Keratinocyte (primary cell): ENCODE data around the gene EEIG2. TPM values are rescaled to one million over a fixed set of nuclear protein-coding genes. Genes with fewer than 3 reads are reported as not detected.

ENCODE experiments used
- DNase-seq: peaks from one replicate; pipeline ENCODE4 v3.0.0-alpha.2; 2011; ENCODE audit warnings: low read depth, missing footprints, low spot score
- FAIRE-seq: peaks from 2 replicates; lab custom pipeline; 2011; peaks lifted over from hg19 to GRCh38; lab: Jason Lieb, UNC
- H2AFZ ChIP-seq: 2 replicates; pipeline ENCODE4 v1.6.0; 2012; ENCODE audit warnings: low read length, control low read depth, inconsistent platforms; ENCODE audit not compliant: control insufficient read depth
- H3K27ac ChIP-seq: 2 replicates; pipeline ENCODE4 v1.5.1; 2011; ENCODE audit warnings: low read length; ENCODE audit not compliant: control insufficient read depth, insufficient read depth
- H3K27me3 ChIP-seq: 3 replicates; pipeline ENCODE4 v1.6.0; 2011; ENCODE audit warnings: low read length; ENCODE audit not compliant: control insufficient read depth, insufficient read depth; ENCODE audit errors: extremely low read depth
- H3K36me3 ChIP-seq, 2 experiments: 2 replicates in 1 of 2; 3 replicates in 1 of 2; pipeline ENCODE4 v1.5.1; 2011; ENCODE audit warnings: low read length in 2 of 2, mild to moderate bottlenecking in 1 of 2; ENCODE audit not compliant: control insufficient read depth in 2 of 2, insufficient read depth in 2 of 2; ENCODE audit errors: extremely low read depth in 1 of 2
- H3K4me1 ChIP-seq: 3 replicates; pipeline ENCODE4 v1.5.1; 2011; ENCODE audit warnings: low read length; ENCODE audit not compliant: control insufficient read depth, insufficient read depth; ENCODE audit errors: extremely low read depth
- H3K4me2 ChIP-seq: 3 replicates; pipeline ENCODE4 v1.6.0; 2011; ENCODE audit warnings: low read depth, low read length; ENCODE audit not compliant: control insufficient read depth, insufficient read depth; ENCODE audit errors: extremely low read depth
- H3K4me3 ChIP-seq, 3 experiments: fragments of 200-600 bp in 1 of 3; sonication (generic) in 1 of 3; 2 replicates in 2 of 3; 3 replicates in 1 of 3; pipeline ENCODE4 v1.5.1; 2011 to 2016; ENCODE audit warnings: low read length in 3 of 3, mild to moderate bottlenecking in 3 of 3, control low read depth in 2 of 3, inconsistent platforms in 1 of 3, low read depth in 1 of 3, mixed read lengths in 1 of 3, mixed run types in 1 of 3, moderate library complexity in 1 of 3; ENCODE audit not compliant: control insufficient read depth in 2 of 3, insufficient read depth in 2 of 3; ENCODE audit errors: extremely low read depth in 1 of 3
- H3K79me2 ChIP-seq: 2 replicates; pipeline ENCODE4 v1.6.0; 2012; ENCODE audit warnings: low read length; ENCODE audit not compliant: control insufficient read depth, insufficient read depth
- H3K9ac ChIP-seq: 3 replicates; pipeline ENCODE4 v1.6.0; 2011; ENCODE audit warnings: low read length; ENCODE audit not compliant: control insufficient read depth, insufficient read depth; ENCODE audit errors: extremely low read depth
- H3K9me1 ChIP-seq: 3 replicates; pipeline ENCODE4 v1.6.0; 2011; ENCODE audit warnings: low read length; ENCODE audit not compliant: control insufficient read depth, insufficient read depth; ENCODE audit errors: extremely low read depth
- H3K9me3 ChIP-seq: 2 replicates; pipeline ENCODE4 v1.5.1; 2012; ENCODE audit warnings: low read depth, low read length; ENCODE audit not compliant: control insufficient read depth
- H4K20me1 ChIP-seq: 3 replicates; pipeline ENCODE4 v1.6.0; 2011; ENCODE audit warnings: low read length; ENCODE audit not compliant: control insufficient read depth, insufficient read depth; ENCODE audit errors: extremely low read depth
- CTCF ChIP-seq, 3 experiments: IDR thresholded peaks in 1 of 3; conservative IDR thresholded peaks in 1 of 3; optimal IDR thresholded peaks in 1 of 3; 2 replicates in 2 of 3; 3 replicates in 1 of 3; pipeline versions ENCODE3 to v1.5.1; 2011; ENCODE audit warnings: low read length in 3 of 3, mild to moderate bottlenecking in 3 of 3, moderate library complexity in 2 of 3, control low read depth in 1 of 3, inconsistent platforms in 1 of 3; ENCODE audit not compliant: insufficient read depth in 2 of 3; ENCODE audit errors: extremely low read depth in 1 of 3
- EZH2 ChIP-seq: IDR thresholded peaks from one replicate; pipeline ENCODE4 v1.6.1; 2012; ENCODE audit warnings: inconsistent platforms, mild to moderate bottlenecking, low read length, moderate library complexity
- dilution Hi-C: fragments of 300-500 bp; cut with MboI; formaldehyde crosslinking; loops from one replicate; pipeline ENCODE4 v1.7.0; 2020; ENCODE audit warnings: low sequenced_read_pairs; ENCODE audit not compliant: extremely low pct_ligation_motif_present
- polyA plus RNA-seq, 5 experiments: library from polyadenylated mRNA; depleted of rRNA in 3 of 5; stranded (reverse) in 3 of 5; stranded (forward) in 1 of 5; unstranded in 1 of 5; fragments of >200 nt; gene quantifications; 1 replicate in 1 of 5; 2 replicates in 3 of 5; 3 replicates in 1 of 5; pipeline versions ENCODE4 v1.2.1 to v1.2.3, GENCODE V29; 2011 to 2012; ENCODE audit warnings: missing spikeins in 2 of 5, low read depth in 1 of 5, low replicate concordance in 1 of 5

EEIG2 gene
- polyA plus RNA-seq, 1 donor (not counting 4 experiments of a cell fraction or from before 2014, with no cell fraction given) = 2.0 TPM

GRCh38 chr1:108537976-108538375, 21.9 kb upstream of the EEIG2 start:
- no peaks in the 10 kb centered on the region for H3K27me3 ChIP-seq
- H3K79me2 ChIP-seq = no peaks in the 10 kb centered on the region
- dilution Hi-C loops = no loop called here
- no peaks in the 10 kb centered on the region for H3K36me3 ChIP-seq
- DNase-seq = no peak
- TF ChIP-seq EZH2 = no peak
- no peak for TF ChIP-seq CTCF (optimal IDR thresholded peaks at IDR 0.05 in 1 of 3, IDR thresholded peaks at IDR 0.05 in 1 of 3, conservative IDR thresholded peaks at IDR 0.05 in 1 of 3; ENCODE audit: extremely low read depth in 1 of 3, insufficient read depth in 2 of 3, low read length in 3 of 3)
- no peaks in the 10 kb centered on the region for H3K9me3 ChIP-seq
- no peaks in the 10 kb centered on the region for H3K4me1 ChIP-seq
- no peak overlapping the region for H3K9ac ChIP-seq
- no peaks in the 10 kb centered on the region for H3K9me1 ChIP-seq
- H3K27ac ChIP-seq = no peak overlapping the region
- no peaks in the 10 kb centered on the region for H4K20me1 ChIP-seq
- FAIRE-seq = no peak
- no peak overlapping the region for H3K4me3 ChIP-seq
- H3K4me2 ChIP-seq = no peak overlapping the region
- no peak overlapping the region for H2AFZ ChIP-seq

GRCh38 chr1:108540977-108541376, 18.9 kb upstream of the EEIG2 start:
- H3K9me1 ChIP-seq = no peaks in the 10 kb centered on the region
- TF ChIP-seq EZH2 (no peak), CTCF (optimal IDR thresholded peaks at IDR 0.05 in 1 of 3, IDR thresholded peaks at IDR 0.05 in 1 of 3, conservative IDR thresholded peaks at IDR 0.05 in 1 of 3; ENCODE audit: extremely low read depth in 1 of 3, insufficient read depth in 2 of 3, low read length in 3 of 3) (no peak)

More at GRCh38 chr1:108540977-108541376, 18.9 kb upstream of the EEIG2 start:
- Histone ChIP-seq H3K27me3 (no peaks in the 10 kb centered on the region), H3K27ac (no peak overlapping the region), H3K9ac (no peak overlapping the region), H3K4me2 (no peak overlapping the region), H3K9me3 (no peaks in the 10 kb centered on the region), H4K20me1 (no peaks in the 10 kb centered on the region), H3K4me1 (no peaks in the 10 kb centered on the region), H3K79me2 (no peaks in the 10 kb centered on the region), H3K4me3 (no peak overlapping the region), H2AFZ (no peak overlapping the region), H3K36me3 (no peaks in the 10 kb centered on the region)
- dilution Hi-C loops = no loop called here
- DNase-seq (no peak), FAIRE-seq (no peak)
